ENCODE results near the gene SPTLC1.

The SPTLC1 gene

GRCh38 chr9:92071634-92072033 is 43.6 kb downstream of the SPTLC1 start:
- DNase-seq, result no peak

- no peak for DNase-seq
Measured at GRCh38 chr9:92066168-92066567, 49.0 kb downstream of the SPTLC1 start.

- no peak for DNase-seq
Measured at GRCh38 chr9:92064711-92065110, 50.5 kb downstream of the SPTLC1 start.

- DNase-seq, result no peak
Measured at GRCh38 chr9:92061184-92061583, 54.0 kb downstream of the SPTLC1 start.

GRCh38 chr9:92059661-92060060 is 55.6 kb downstream of the SPTLC1 start:
- no peak for DNase-seq

GRCh38 chr9:92058723-92059444 is 56.3 kb downstream of the SPTLC1 start:
- no peak for DNase-seq

- DNase-seq, result no peak
Measured at GRCh38 chr9:92058026-92058425, 57.2 kb downstream of the SPTLC1 start.

- DNase-seq, result no peak
Measured at GRCh38 chr9:92057226-92057625, 58.0 kb downstream of the SPTLC1 start.

GRCh38 chr9:92055624-92056023 is 59.6 kb downstream of the SPTLC1 start:
- no peak for DNase-seq

GRCh38 chr9:92048924-92049625 is 66.1 kb downstream of the SPTLC1 start:
- DNase-seq, result no peak

- no peak for DNase-seq
Measured at GRCh38 chr9:92047500-92047899, 67.7 kb downstream of the SPTLC1 start.

- DNase-seq, result no peak
Measured at GRCh38 chr9:92046676-92047075, 68.5 kb downstream of the SPTLC1 start.

- DNase-seq, result no peak
Measured at GRCh38 chr9:92044936-92045335, 70.3 kb downstream of the SPTLC1 start.

- no peak for DNase-seq
Measured at GRCh38 chr9:92043002-92043401, 72.2 kb downstream of the SPTLC1 start.

GRCh38 chr9:92042260-92042659 is 73.0 kb downstream of the SPTLC1 start:
- DNase-seq, result no peak

- DNase-seq, result no peak
Measured at GRCh38 chr9:92036756-92037155, 78.5 kb downstream of the SPTLC1 start.

GRCh38 chr9:92036411-92036746 is 78.8 kb downstream of the SPTLC1 start:
- no peak for DNase-seq

GRCh38 chr9:92035687-92036410 is 79.4 kb downstream of the SPTLC1 start:
- no peak for DNase-seq

GRCh38 chr9:92035146-92035545 is 80.1 kb downstream of the SPTLC1 start:
- no peak for DNase-seq

- DNase-seq, result no peak
Measured at GRCh38 chr9:92033991-92034390, 81.2 kb downstream of the SPTLC1 start.

- no peak for DNase-seq
Measured at GRCh38 chr9:92033307-92033706, 81.9 kb downstream of the SPTLC1 start.

GRCh38 chr9:92032891-92033290 is 82.3 kb downstream of the SPTLC1 start:
- no peak for DNase-seq

- DNase-seq, result no peak
Measured at GRCh38 chr9:92030367-92030766, 84.8 kb downstream of the SPTLC1 start.

GRCh38 chr9:92029553-92029952 is 85.7 kb downstream of the SPTLC1 start:
- DNase-seq, result no peak

Measured in activated gamma-delta T cell treated with Interleukin-2 at 50 U/mL for 16 hours (primary cell).